ENCODE measurements around the gene ABCA13. TPM values are rescaled to one million over a fixed set of nuclear protein-coding genes. Genes with fewer than 3 reads are reported as not detected.

Gene ABCA13
- total and polyA plus RNA-seq, 4 donors, result 1.2 to 23.2 (median 3.5) TPM

DNA sequence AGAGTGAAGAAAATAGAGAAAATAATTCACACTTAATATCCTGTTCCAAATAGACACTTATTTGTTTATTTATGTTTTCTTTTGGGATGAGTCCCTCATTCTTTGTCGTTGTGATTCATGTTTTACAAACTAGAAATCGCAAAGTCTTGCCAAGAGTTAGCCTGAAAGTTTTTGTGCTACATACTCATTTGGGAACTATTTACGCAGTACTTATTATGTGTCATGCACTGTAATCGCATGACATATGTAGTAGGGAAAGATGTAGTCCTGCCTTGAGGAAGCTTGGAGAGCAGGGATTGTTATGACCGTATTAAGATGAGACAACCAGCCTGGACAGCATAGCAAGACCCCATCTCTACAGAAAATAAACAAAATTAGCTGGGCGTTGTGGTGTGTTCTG lies 189.3 kb downstream of the ABCA13 start:
- ATAC-seq (ENCODE audit: insufficient read depth, low FRiP score) (no peak), DNase-seq (peak in 1 of 3 donors; percentile 35)
- Histone ChIP-seq H3K4me3 (no peak overlapping the region), H3K4me1 (ENCODE audit: control insufficient read depth in 5 of 5, insufficient read depth in 5 of 5, low read length in 5 of 5) (no peaks in the 10 kb centered on the region), H3K27ac (ENCODE audit: low read depth in 1 of 2, low read length in 1 of 2) (no peak overlapping the region), H3K9ac (ENCODE audit: insufficient read depth in 1 of 2, low read length in 2 of 2) (no peak overlapping the region), H3K36me3 (ENCODE audit: control insufficient read depth in 4 of 4, insufficient read depth in 4 of 4, low read length in 4 of 4) (no peaks in the 10 kb centered on the region), H3K9me3 (ENCODE audit: control insufficient read depth in 4 of 4, insufficient read depth in 3 of 4, low read length in 3 of 4) (no peaks in the 10 kb centered on the region), H3K27me3 (ENCODE audit: control insufficient read depth in 3 of 3, insufficient read depth in 3 of 3, low read length in 2 of 3) (no peaks in the 10 kb centered on the region)
- TF ChIP-seq, protein P1, sequence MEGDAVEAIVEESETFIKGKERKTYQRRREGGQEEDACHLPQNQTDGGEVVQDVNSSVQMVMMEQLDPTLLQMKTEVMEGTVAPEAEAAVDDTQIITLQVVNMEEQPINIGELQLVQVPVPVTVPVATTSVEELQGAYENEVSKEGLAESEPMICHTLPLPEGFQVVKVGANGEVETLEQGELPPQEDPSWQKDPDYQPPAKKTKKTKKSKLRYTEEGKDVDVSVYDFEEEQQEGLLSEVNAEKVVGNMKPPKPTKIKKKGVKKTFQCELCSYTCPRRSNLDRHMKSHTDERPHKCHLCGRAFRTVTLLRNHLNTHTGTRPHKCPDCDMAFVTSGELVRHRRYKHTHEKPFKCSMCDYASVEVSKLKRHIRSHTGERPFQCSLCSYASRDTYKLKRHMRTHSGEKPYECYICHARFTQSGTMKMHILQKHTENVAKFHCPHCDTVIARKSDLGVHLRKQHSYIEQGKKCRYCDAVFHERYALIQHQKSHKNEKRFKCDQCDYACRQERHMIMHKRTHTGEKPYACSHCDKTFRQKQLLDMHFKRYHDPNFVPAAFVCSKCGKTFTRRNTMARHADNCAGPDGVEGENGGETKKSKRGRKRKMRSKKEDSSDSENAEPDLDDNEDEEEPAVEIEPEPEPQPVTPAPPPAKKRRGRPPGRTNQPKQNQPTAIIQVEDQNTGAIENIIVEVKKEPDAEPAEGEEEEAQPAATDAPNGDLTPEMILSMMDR (IDR thresholded peaks at IDR 0.05; ENCODE audit: control extremely low read depth, extremely low read depth), result no peak
- WGBS, 2 donors, result 69 to 84% methylated on average over 6 of the region's 6 CpGs

- H3K27me3 ChIP-seq (ENCODE audit: control insufficient read depth in 3 of 3, insufficient read depth in 3 of 3, low read length in 2 of 3), result no peaks in the 10 kb centered on the region
- no peaks in the 10 kb centered on the region for H3K36me3 ChIP-seq (ENCODE audit: control insufficient read depth in 4 of 4, insufficient read depth in 4 of 4, low read length in 4 of 4)
- H3K4me1 ChIP-seq (ENCODE audit: control insufficient read depth in 5 of 5, insufficient read depth in 5 of 5, low read length in 5 of 5), result no peaks in the 10 kb centered on the region
- no peak overlapping the region for H3K4me3 ChIP-seq
- DNase-seq (no peak), ATAC-seq (ENCODE audit: insufficient read depth, low FRiP score) (no peak)
- TF ChIP-seq, protein P1 (IDR thresholded peaks at IDR 0.05; ENCODE audit: control extremely low read depth, extremely low read depth), result no peak
- no peak overlapping the region for H3K9ac ChIP-seq (ENCODE audit: insufficient read depth in 1 of 2, low read length in 2 of 2)
- no peaks in the 10 kb centered on the region for H3K9me3 ChIP-seq (ENCODE audit: control insufficient read depth in 4 of 4, insufficient read depth in 3 of 4, low read length in 3 of 4)
- 46 to 78% methylated on average over 3 of the region's 3 CpGs for WGBS, 2 donors
- no peak overlapping the region for H3K27ac ChIP-seq (ENCODE audit: low read depth in 1 of 2, low read length in 1 of 2)
These were observed 191.9 kb downstream of the ABCA13 start for GRCh38 chr7:48363174-48363573.

- no peak for DNase-seq
- Histone ChIP-seq H3K9ac (ENCODE audit: insufficient read depth in 1 of 2, low read length in 2 of 2) (no peak overlapping the region), H3K9me3 (ENCODE audit: control insufficient read depth in 4 of 4, insufficient read depth in 3 of 4, low read length in 3 of 4) (no peaks in the 10 kb centered on the region), H3K27ac (ENCODE audit: low read depth in 1 of 2, low read length in 1 of 2) (no peak overlapping the region), H3K4me3 (no peak overlapping the region), H3K4me1 (ENCODE audit: control insufficient read depth in 5 of 5, insufficient read depth in 5 of 5, low read length in 5 of 5) (no peaks in the 10 kb centered on the region), H3K27me3 (ENCODE audit: control insufficient read depth in 3 of 3, insufficient read depth in 3 of 3, low read length in 2 of 3) (no peaks in the 10 kb centered on the region), H3K36me3 (ENCODE audit: control insufficient read depth in 4 of 4, insufficient read depth in 4 of 4, low read length in 4 of 4) (no peaks in the 10 kb centered on the region)
- ATAC-seq (ENCODE audit: insufficient read depth, low FRiP score), result no peak
- TF ChIP-seq, protein P1 (IDR thresholded peaks at IDR 0.05; ENCODE audit: control extremely low read depth, extremely low read depth), result no peak
- WGBS, 2 donors, result 60 to 70% methylated on average over 2 of the region's 2 CpGs
These were observed 193.8 kb downstream of the ABCA13 start for GRCh38 chr7:48365010-48365409.

- Histone ChIP-seq H3K4me3 (no peak overlapping the region), H3K4me1 (ENCODE audit: control insufficient read depth in 5 of 5, insufficient read depth in 5 of 5, low read length in 5 of 5) (no peaks in the 10 kb centered on the region), H3K9me3 (ENCODE audit: control insufficient read depth in 4 of 4, insufficient read depth in 3 of 4, low read length in 3 of 4) (no peaks in the 10 kb centered on the region), H3K27me3 (ENCODE audit: control insufficient read depth in 3 of 3, insufficient read depth in 3 of 3, low read length in 2 of 3) (no peaks in the 10 kb centered on the region), H3K27ac (ENCODE audit: low read depth in 1 of 2, low read length in 1 of 2) (no peak overlapping the region), H3K9ac (ENCODE audit: insufficient read depth in 1 of 2, low read length in 2 of 2) (no peak overlapping the region), H3K36me3 (ENCODE audit: control insufficient read depth in 4 of 4, insufficient read depth in 4 of 4, low read length in 4 of 4) (no peaks in the 10 kb centered on the region)
- ATAC-seq (ENCODE audit: insufficient read depth, low FRiP score) (no peak), DNase-seq (no peak)
- TF ChIP-seq, protein P1 (IDR thresholded peaks at IDR 0.05; ENCODE audit: control extremely low read depth, extremely low read depth), result no peak
- 74 to 90% methylated on average over 4 of the region's 4 CpGs for WGBS, 2 donors
These were observed 194.8 kb downstream of the ABCA13 start for GRCh38 chr7:48366096-48366495.

Data from lung (tissue), 12 donors.